Activated CD8-positive, alpha-beta memory T cell treated with anti-CD3 and anti-CD28 coated beads for 48 hours (primary cell): ENCODE results near the gene GGA2.
"Not testable (repeated sequence)": the region's sequence is repeated elsewhere in the genome, so short reads cannot be mapped to it uniquely, and the experiment has no call there.

ENCODE experiments used
- DNase-seq, 3 experiments: peaks; one replicate each; pipeline ENCODE4 v3.0.0-alpha.2; 2020; ENCODE audit warnings: low read depth in 2 of 3, low spot score in 2 of 3

Gene GGA2

DNA sequence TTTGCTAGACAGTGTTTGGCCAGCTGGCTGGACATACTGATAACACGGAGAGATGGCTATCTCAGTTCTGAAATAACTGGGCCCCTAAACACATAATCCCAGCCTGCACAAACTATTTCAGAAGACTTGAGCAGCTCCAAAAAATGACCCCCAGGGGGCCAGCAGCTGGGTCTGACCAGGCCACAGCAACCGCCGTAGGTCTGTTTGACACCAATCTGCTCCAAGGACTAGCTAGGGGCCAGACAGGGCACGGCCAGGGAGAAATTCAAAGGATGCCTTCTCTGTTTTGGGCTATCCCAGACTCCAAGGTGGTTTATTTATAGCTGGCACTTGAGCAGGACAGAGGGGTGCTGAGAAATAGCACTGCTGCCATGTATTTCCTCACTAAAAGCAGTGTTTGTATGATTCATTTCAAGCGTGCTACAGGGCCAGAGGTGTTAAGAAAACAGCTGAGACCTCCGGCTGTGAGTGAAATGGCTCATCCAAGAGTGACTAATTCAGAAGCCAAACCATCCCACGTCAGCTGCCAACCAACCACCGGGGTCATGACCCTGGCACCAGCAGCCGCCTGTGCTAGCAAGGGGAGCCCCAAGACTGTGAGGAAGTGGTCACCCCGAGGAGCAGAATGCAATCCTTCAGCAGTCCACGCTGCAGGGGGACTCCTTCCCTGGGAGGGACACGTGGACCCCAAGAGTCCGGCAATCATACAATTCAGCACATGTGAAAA lies 5.7 kb downstream of the GGA2 start:
- DNase-seq = peak; percentile 53 to 65 (median 61)

DNA sequence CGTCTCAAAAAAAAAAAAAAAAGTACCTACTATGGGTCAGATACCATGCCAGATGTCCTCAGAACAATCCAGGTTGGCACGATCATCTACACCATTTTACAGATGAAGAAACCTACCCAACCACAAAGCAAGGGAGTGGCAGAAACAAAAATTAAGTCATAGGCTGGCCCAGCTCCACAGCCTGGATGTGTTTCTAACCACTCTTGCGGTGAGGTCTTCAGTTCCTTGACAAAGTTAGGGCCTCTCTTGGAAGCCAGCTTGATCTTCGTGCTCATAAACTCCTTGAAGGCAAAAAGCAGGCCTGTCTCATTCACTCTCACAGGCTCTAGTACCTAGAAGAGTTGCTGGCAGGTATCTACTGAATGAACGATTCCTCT lies 6.2 kb downstream of the GGA2 start:
- DNase-seq = no peak

DNA sequence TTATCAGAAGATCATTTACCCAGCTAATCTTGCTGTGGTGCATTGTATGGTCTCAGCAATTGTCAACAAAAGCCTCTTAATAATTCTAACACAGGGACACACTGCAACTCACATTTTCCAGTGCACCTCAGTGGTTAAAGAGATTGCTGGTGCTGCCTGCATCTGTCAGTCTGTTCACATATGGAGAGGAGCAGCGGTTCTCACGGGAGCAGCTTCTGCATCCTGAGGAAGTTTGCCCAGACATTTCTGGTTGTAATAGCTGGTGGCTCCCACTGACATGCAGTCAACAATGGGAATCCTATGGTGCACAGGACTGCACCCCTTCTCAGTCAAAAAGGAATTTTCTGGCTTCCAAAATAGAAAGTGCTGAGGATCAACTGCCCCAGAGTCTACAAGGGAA lies 7.8 kb downstream of the GGA2 start:
- DNase-seq = no peak

DNA sequence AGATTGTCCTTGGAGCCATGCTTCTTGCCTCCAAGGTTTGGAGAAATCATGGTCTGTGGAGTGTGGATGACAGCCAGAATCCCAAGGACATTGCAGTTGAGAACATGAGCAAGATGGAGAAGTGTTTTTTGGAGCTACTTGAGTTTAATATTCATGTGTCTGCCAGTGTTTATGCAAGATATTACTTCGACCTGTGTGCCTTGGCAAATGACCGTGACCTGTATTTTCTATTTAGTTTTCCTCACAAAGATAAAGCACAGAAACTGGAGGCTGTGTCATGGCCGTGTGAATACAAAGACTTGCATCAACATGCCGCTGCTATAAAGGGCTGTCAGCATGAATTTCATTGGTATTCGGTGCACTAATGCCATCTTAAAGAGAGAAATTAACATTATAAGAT lies 9.0 kb downstream of the GGA2 start:
- DNase-seq = no peak

- DNase-seq = no peak
Observed at GRCh38 chr16:23500862-23501225, 9.4 kb downstream of the GGA2 start.

DNA sequence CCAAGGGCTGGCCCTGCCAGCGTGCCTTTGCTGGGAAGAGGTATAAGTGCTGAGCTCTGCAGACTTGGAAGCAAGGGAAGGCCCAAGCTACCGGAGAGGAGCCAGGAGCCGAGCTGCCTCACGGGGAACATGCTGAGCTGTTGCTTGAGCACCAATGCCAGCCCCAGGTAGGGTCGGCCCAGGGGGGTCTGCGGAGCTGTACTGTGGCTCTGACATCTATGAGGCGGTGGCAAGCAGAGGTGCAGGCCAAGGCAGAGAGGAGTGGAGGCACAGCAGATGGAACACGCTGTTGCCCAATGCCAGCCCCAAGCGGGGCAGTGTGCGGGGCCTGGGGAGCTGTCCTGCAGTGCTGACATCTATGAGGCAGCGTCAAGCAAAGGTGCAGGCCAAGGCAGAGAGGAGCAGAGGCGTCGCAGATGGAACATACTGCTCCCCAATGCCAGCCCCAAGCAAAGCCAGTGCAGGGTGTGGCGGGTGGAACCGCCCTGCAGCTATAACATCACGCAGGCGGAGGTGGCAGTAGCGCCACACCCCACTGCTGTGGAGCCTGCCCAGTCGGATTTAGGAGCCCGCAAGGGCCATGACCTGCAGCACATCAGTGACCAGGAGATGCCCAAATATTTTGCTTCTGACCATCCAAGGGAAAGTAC lies 10.0 kb downstream of the GGA2 start:
- no peak for DNase-seq

GRCh38 chr16:23499801-23500200 lies 10.5 kb downstream of the GGA2 start:
- no peak for DNase-seq

DNA sequence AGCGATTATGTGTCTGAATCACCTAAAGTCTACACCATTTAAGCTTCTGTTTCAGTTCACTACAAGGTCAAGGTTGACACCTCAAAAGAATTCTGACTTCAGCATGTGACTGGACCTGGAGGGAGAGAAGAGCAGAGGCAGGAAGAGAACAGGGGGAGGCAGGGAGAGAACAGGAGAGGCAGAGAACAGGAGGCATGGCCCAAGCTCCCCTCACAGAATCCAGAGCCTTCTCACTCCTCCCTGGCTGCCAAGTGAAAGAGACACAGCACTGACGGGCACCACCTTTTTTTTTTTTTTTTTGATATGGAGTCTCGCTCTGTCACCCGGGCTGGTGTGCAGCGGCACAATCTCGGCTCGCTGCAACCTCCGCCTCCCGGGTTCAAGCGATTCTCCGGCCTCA lies 11.4 kb downstream of the GGA2 start:
- no peak for DNase-seq

GRCh38 chr16:23497543-23497868 lies 12.8 kb downstream of the GGA2 start:
- DNase-seq = no peak

DNA sequence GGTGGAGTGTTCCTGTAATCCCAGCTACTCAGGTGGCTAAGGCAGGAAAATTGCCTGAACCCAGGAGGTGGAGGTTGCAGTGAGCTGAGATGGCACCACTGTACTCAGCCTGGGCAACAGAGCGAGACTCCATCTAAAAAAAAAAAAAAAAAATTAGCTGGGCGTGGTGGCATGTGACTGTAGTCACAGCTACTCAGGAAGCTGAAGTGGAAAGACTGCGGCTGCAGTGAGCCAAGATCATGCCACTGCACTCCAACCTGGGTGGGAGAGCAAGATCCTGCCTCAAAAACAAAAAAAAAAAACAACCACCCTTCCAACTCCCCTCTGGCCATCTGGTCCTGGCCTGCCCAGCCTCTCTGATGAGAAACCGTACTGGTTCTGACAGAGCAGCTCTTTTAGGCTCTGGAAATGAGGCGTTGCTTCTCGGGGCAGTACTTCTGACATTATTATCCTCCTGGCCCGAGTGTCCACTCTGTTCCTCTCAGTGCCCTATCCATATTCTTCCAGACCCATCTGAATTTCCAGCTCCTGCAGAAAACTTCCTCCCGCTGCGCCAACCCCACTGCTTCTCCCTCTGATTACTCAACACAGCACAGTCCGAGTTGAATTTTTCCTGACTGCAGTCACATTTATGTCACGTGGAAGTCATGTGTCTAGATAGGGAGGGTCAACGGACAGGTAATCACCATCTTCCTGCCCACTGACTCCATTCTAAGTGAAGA lies 13.3 kb downstream of the GGA2 start:
- DNase-seq = no peak

DNA sequence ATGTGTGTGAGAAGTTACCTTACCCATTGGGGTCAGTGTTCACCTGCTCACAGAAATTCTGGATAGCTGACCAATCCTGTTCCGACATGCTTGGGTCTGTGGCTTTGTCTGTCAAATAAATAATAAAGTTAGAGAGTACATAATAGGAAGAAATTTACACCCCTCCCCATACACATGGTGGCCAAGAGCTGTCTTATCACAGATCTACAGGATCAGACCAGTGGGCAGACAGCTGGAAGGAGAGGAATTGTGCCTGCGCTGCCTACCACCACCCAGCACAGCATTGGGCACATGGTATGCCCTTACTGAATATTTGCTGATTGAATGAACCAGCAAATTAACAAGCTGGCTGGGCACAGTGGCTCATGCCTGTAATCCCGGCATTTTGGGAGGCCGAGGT lies 14.6 kb downstream of the GGA2 start:
- no peak for DNase-seq

GRCh38 chr16:23494188-23494587 lies 16.1 kb downstream of the GGA2 start:
- no peak for DNase-seq

GRCh38 chr16:23491490-23492391 lies 18.6 kb downstream of the GGA2 start:
- no peak for DNase-seq

DNA sequence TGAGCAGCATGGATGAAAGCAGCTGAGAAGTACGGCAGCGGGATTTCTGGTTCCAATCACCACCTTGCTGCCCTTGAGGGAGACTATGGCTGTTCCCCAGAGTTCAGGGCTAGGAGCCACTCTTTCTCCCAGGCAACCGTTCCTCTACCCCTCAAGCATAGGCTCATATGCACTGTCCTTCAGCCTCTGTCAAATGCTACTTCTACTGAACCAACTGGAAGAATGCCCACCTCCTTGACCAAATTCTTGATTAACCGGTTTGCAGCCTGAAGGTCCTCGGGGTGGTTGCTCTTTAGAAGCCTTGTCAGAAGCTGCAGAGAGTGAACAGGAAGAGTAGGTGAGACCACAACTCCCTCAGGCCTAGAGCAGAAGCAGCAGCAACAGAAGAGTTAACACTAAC lies 23.8 kb downstream of the GGA2 start:
- DNase-seq = no peak

DNA sequence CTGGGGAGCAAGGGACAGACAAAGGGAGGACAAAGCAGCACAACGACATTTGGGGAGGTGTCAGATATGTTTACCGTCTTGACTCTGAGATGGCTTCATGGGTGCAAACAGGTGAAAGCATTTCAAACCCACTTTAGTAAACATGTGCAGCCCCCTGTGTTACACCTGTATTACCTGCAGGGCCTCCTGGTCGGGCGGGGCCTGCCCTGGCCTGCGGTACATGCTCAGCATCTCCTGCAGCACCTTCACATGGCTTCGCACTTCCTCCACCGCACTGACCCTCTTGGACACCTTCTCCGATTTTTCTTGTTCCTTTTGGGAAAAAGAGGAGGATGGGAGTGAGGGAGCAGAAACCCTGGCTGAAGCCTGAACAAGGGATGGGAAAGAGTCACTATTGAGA lies 24.5 kb downstream of the GGA2 start:
- no peak for DNase-seq

DNA sequence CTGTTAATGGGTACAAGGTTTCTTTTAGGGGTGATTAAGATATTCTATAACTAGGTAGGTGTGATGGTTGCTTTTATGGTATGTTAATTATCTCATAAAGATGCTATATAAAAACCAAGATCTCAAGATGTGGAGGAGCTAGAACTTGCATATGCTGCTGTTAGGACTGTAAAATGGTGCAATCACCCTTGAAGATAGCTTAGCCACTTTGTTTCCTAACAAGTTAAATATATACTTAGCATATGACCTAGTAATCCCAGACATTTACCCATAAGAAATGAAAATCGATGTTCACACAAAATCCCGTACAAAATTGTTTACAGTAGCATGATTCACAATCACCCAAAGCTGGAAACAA lies 25.1 kb downstream of the GGA2 start:
- no peak for DNase-seq

DNA sequence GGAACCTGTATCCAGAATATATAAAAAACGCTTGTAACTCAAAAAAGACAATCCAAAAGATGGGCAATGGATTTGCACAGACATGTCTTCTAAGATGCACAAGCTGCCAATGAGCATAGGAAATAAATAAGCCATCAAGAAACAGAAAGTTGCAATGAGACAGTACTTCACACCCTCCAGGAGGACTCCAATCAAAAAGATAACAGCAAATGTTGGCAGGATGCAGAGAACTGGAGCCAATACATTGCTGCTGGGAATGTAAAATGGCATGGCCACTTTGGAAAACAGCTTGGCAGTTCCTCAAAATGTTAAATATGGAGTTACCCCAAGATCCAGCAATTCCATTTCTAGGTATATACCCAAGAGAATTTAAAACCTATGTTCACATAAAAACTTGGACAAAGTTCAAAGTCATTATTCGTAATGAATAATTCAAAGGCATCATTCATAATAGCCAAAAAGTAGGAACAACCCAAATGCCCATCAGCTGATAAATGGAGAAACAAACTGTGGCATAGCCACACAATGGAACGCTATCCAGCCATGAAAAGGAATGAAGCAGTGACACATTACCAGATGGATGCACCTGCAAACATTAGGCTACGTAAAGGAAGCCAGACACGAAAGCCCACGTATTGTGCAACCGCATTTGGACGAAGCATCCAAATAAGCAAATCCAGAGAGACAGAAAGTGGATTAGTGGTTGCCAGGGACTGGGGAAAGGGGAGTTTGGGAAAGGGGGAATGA lies 25.6 kb downstream of the GGA2 start:
- no peak for DNase-seq

- DNase-seq = not testable (repeated sequence)
Observed at GRCh38 chr16:23483492-23483891, 26.8 kb downstream of the GGA2 start.

DNA sequence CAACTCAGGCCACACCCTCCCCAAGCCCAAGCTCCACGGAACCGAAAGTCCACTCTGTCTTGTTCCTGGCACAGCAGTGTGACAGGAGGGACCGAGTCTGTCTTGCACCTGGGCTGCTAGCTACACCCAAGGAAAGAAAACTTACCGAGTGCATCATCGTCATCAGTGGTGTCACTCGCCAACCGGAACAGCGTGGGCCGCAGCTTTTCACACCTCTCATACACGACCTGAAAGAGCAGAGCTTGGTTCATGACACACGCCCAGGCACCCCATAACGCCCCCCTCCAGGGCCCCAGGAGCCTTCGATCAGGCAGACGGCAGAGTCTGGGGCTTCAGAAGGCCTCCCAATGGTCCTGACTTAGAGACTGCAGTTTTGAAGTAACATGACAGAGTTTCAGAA lies 27.5 kb downstream of the GGA2 start:
- peak in 1 of 3 experiments; percentile 16 for DNase-seq

DNA sequence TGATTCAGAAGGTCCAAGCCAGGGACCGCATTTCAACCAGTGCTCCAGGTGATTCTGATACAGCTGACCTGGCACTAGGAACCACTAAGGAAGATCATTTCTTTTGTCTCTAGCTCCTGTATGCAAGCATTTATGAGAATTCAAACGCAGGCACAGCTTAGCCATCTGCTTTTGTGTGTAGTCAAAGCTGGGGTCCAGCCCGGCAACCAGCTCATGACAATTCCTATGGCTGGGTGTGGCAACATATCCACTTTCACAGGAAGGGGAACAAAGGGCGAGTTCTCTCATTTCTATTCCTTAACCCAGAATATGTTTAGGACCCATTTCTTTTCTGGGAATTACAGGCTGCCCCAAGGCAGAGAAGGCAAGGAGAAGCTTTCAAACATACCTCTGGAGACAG lies 30.0 kb downstream of the GGA2 start:
- no peak for DNase-seq

GRCh38 chr16:23479138-23479537 lies 31.2 kb downstream of the GGA2 start:
- DNase-seq = no peak
